ENCODE results near the gene RAI1. TPM values are rescaled to one million over a fixed set of nuclear protein-coding genes. Genes with fewer than 3 reads are reported as not detected.
A peak's percentile ranks its signal among the peaks of the same experiment; 100 is the strongest.

RAI1 gene
- total and polyA plus RNA-seq, 5 donors from 2014 or later: 0.80 to 11.4 (median 1.1) TPM

DNA sequence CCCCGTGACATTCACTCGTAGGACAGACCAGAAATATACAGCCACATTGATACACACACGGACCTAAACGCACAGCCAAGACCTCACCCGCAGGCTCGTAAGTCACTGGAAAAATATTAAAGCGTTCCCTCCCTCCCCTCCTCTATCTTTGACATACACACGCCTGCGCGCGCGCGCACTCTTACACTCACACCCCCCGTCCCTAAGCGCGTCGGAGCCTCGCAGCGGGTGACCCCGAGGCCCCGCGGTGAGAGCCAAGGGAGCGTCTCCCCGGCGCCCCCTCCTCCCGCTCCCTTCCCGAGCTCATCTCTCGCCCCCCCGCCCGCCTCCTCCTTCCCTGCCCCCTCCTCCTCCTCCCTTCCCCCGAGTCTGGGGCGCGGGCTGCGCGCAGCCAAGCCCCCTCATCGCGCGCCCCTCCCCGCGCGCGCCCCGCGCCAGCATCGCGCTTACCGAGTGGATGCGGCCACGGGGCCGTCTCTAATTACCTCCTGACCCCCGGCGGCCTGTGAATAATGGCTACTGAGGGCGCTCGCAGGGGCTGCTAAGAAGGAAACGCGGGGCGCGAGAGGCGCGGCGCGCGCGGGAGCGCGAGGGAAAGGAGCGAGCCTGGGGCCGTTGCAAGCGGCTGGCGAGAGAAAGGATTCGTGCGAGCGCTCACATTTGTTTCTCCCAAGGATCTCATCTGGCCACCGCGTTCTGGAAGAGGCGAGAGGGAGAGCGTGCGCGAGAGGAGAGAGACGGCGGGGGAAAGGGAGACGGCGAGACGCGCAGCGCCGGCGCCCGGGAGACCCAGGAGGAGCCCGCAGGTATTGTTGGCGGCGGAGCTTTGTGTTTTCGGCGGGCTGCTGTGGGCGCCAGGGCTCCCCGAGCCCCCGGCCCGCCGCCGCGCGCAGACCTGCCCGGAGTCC, 42.4 kb downstream of the RAI1 start:
- Histone ChIP-seq H3K27me3 (ENCODE audit: control insufficient read depth, insufficient read depth, low read length) (peaks cover 8% of the 10 kb centered on the region), H3K9me3 (ENCODE audit: control insufficient read depth in 2 of 2, low read length in 2 of 2) (no peaks in the 10 kb centered on the region), H3K27ac (ENCODE audit: insufficient read depth, low read length, poor library complexity, severe bottlenecking) (no peak overlapping the region), H3K36me3 (ENCODE audit: control insufficient read depth, insufficient read depth, low read length) (no peaks in the 10 kb centered on the region), H3K4me3 (ENCODE audit: low read depth, low read length) (no peak overlapping the region), H3K4me1 (ENCODE audit: control insufficient read depth, insufficient read depth, low read length, poor library complexity, severe bottlenecking) (peaks cover 25% of the 10 kb centered on the region)
- DNase-seq: peak in 2 of 3 donors; percentile 26 to 35
- peak in 1 of 2 donors; percentile 25 for ATAC-seq (ENCODE audit: low read depth in 2 of 2)
- peaks cover 25% of the 10 kb centered on the region for H3K27me3 Mint-ChIP-seq
- peak overlapping the region; percentile 66 to 94 (median 90) for H3K4me3 Mint-ChIP-seq
- peaks cover 0 to 2% (median 0%) of the 10 kb centered on the region in 7 donors for H3K9me3 Mint-ChIP-seq
- H3K27ac Mint-ChIP-seq: peak overlapping the region in 2 of 3 donors; percentile 15 to 42
- peaks cover 0 to 44% (median 17%) of the 10 kb centered on the region in 4 donors for H3K4me1 Mint-ChIP-seq
- peaks cover 7% of the 10 kb centered on the region for H3K36me3 Mint-ChIP-seq

DNA sequence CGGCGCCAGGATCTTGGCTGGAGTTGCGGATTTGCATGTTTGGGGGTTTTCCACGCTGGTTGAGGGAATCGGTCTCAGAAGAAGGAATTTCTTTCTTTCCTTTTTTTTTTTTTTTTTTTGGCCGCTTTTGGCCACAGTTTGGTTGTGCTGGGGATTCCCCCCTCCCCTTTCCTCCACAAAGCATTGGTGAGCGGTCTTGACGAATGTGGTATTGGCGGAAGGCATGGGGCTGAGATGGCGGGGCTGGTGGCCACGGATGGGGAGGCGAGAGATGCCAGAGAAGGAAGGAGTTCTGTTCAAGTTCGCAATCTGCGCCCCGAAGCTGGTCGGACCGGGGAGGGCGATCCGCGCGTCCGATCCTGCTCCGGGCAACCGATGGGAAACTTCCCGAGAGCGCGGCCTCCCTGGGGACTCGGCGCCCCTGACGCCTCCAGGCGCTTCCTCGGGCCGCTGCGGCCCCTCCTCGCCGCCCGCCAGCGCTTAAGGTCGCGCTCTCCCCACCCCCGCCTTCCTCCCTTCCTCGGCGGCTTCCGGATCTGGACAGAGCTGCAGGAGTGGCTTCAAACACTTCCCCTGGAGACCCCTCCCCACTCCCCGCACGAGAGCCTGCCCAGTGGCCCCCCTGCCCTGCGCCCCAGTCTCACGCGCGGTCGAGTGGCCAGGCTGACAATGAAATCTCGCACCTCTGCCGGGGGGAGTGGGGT, 43.2 kb downstream of the RAI1 start:
- Histone ChIP-seq H3K27me3 (ENCODE audit: control insufficient read depth, insufficient read depth, low read length) (peaks cover 8% of the 10 kb centered on the region), H3K4me1 (ENCODE audit: control insufficient read depth, insufficient read depth, low read length, poor library complexity, severe bottlenecking) (peaks cover 25% of the 10 kb centered on the region), H3K36me3 (ENCODE audit: control insufficient read depth, insufficient read depth, low read length) (no peaks in the 10 kb centered on the region), H3K4me3 (ENCODE audit: low read depth, low read length) (peak overlapping the region; percentile 44), H3K27ac (ENCODE audit: insufficient read depth, low read length, poor library complexity, severe bottlenecking) (no peak overlapping the region), H3K9me3 (ENCODE audit: control insufficient read depth in 2 of 2, low read length in 2 of 2) (no peaks in the 10 kb centered on the region)
- peaks cover under 1% of the 10 kb centered on the region for H3K36me3 Mint-ChIP-seq
- no peak overlapping the region for H3K27ac Mint-ChIP-seq
- peaks cover 25% of the 10 kb centered on the region for H3K27me3 Mint-ChIP-seq
- DNase-seq (peak in 2 of 3 donors; percentile 24 to 33), ATAC-seq (ENCODE audit: low read depth in 2 of 2) (no peak)
- H3K4me3 Mint-ChIP-seq: peak overlapping the region in 3 of 4 donors; percentile 23 to 83 (median 80)
- peaks cover 0 to 48% (median 19%) of the 10 kb centered on the region in 4 donors for H3K4me1 Mint-ChIP-seq
- peaks cover 0 to 2% (median 0%) of the 10 kb centered on the region in 7 donors for H3K9me3 Mint-ChIP-seq

GRCh38 chr17:17725011-17725751, 43.9 kb downstream of the RAI1 start:
- H3K4me1 ChIP-seq (ENCODE audit: control insufficient read depth, insufficient read depth, low read length, poor library complexity, severe bottlenecking): peaks cover 25% of the 10 kb centered on the region
- H3K27ac Mint-ChIP-seq: no peak overlapping the region
- H3K4me3 Mint-ChIP-seq: peak overlapping the region in 2 of 4 donors; percentile 47 to 68
- peaks cover 4% of the 10 kb centered on the region for H3K36me3 Mint-ChIP-seq
- no peak overlapping the region for H3K27ac ChIP-seq (ENCODE audit: insufficient read depth, low read length, poor library complexity, severe bottlenecking)
- no peaks in the 10 kb centered on the region for H3K36me3 ChIP-seq (ENCODE audit: control insufficient read depth, insufficient read depth, low read length)
- H3K4me1 Mint-ChIP-seq: peaks cover 0 to 52% (median 23%) of the 10 kb centered on the region in 4 donors
- peaks cover 8% of the 10 kb centered on the region for H3K27me3 ChIP-seq (ENCODE audit: control insufficient read depth, insufficient read depth, low read length)
- DNase-seq: no peak
- no peak for ATAC-seq (ENCODE audit: low read depth in 2 of 2)
- peaks cover 0 to 2% (median 0%) of the 10 kb centered on the region in 7 donors for H3K9me3 Mint-ChIP-seq
- no peak overlapping the region for H3K4me3 ChIP-seq (ENCODE audit: low read depth, low read length)
- peaks cover 25% of the 10 kb centered on the region for H3K27me3 Mint-ChIP-seq
- H3K9me3 ChIP-seq (ENCODE audit: control insufficient read depth in 2 of 2, low read length in 2 of 2): no peaks in the 10 kb centered on the region

- Histone ChIP-seq H3K36me3 (ENCODE audit: control insufficient read depth, insufficient read depth, low read length) (no peaks in the 10 kb centered on the region), H3K27me3 (ENCODE audit: control insufficient read depth, insufficient read depth, low read length) (peaks cover 8% of the 10 kb centered on the region), H3K4me1 (ENCODE audit: control insufficient read depth, insufficient read depth, low read length, poor library complexity, severe bottlenecking) (peaks cover 25% of the 10 kb centered on the region), H3K9me3 (ENCODE audit: control insufficient read depth in 2 of 2, low read length in 2 of 2) (no peaks in the 10 kb centered on the region), H3K4me3 (ENCODE audit: low read depth, low read length) (no peak overlapping the region), H3K27ac (ENCODE audit: insufficient read depth, low read length, poor library complexity, severe bottlenecking) (no peak overlapping the region)
- Mint-ChIP-seq H3K4me3 (peak overlapping the region in 1 of 4 donors; percentile 31), H3K36me3 (peaks cover 4% of the 10 kb centered on the region), H3K27ac (peak overlapping the region in 2 of 3 donors; percentile 5 to 74), H3K27me3 (peaks cover 25% of the 10 kb centered on the region), H3K9me3 (peaks cover 0 to 2% (median 0%) of the 10 kb centered on the region in 7 donors), H3K4me1 (peaks cover 0 to 49% (median 23%) of the 10 kb centered on the region in 4 donors)
- DNase-seq (no peak), ATAC-seq (ENCODE audit: low read depth in 2 of 2) (no peak)
Observed at GRCh38 chr17:17725752-17726457, 44.6 kb downstream of the RAI1 start.

DNA sequence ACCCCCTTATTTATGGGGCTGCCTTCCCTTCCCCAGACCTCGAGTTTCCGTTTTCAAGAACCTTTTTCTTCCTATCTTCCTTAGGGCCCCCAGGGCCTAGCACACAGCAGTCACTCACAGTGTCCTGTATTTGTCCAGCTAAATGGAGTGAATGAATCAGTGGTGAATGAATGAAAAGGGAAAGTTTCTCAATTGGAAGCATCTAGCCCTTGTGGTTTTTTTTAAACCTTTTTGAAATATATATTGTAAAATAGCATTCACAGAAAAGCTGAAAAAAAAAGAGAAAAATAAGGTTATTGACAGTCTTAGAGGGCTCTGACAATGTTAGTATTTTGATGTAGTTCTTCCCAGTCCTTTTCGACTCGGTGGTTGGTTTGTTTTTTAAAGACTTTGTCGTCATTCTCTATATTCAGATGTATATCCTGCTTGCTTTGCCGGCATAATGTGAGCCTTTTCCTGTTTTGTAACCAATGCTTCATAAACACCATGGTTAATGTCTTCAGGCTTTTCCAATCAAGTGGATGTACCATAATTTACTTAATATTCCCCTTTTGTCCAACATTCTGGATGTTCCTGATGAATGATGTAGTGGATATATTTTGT, 45.3 kb downstream of the RAI1 start:
- Mint-ChIP-seq H3K4me1 (peaks cover 0 to 44% (median 23%) of the 10 kb centered on the region in 4 donors), H3K4me3 (peak overlapping the region in 3 of 4 donors; percentile 31 to 58 (median 48)), H3K36me3 (peaks cover 4% of the 10 kb centered on the region), H3K27ac (peak overlapping the region in 2 of 3 donors; percentile 42 to 74), H3K9me3 (no peaks in the 10 kb centered on the region), H3K27me3 (peaks cover 19% of the 10 kb centered on the region)
- no peak overlapping the region for H3K27ac ChIP-seq (ENCODE audit: insufficient read depth, low read length, poor library complexity, severe bottlenecking)
- ATAC-seq (ENCODE audit: low read depth in 2 of 2) (no peak), DNase-seq (peak in 1 of 3 donors; percentile 19)
- no peak overlapping the region for H3K4me3 ChIP-seq (ENCODE audit: low read depth, low read length)
- H3K4me1 ChIP-seq (ENCODE audit: control insufficient read depth, insufficient read depth, low read length, poor library complexity, severe bottlenecking): peaks cover 25% of the 10 kb centered on the region
- H3K36me3 ChIP-seq (ENCODE audit: control insufficient read depth, insufficient read depth, low read length): no peaks in the 10 kb centered on the region
- no peaks in the 10 kb centered on the region for H3K9me3 ChIP-seq (ENCODE audit: control insufficient read depth in 2 of 2, low read length in 2 of 2)
- H3K27me3 ChIP-seq (ENCODE audit: control insufficient read depth, insufficient read depth, low read length): peaks cover 3% of the 10 kb centered on the region

- Histone ChIP-seq H3K9me3 (ENCODE audit: control insufficient read depth in 2 of 2, low read length in 2 of 2) (no peaks in the 10 kb centered on the region), H3K36me3 (ENCODE audit: control insufficient read depth, insufficient read depth, low read length) (no peaks in the 10 kb centered on the region), H3K27me3 (ENCODE audit: control insufficient read depth, insufficient read depth, low read length) (no peaks in the 10 kb centered on the region), H3K4me1 (ENCODE audit: control insufficient read depth, insufficient read depth, low read length, poor library complexity, severe bottlenecking) (peaks cover 25% of the 10 kb centered on the region), H3K4me3 (ENCODE audit: low read depth, low read length) (no peak overlapping the region), H3K27ac (ENCODE audit: insufficient read depth, low read length, poor library complexity, severe bottlenecking) (no peak overlapping the region)
- no peaks in the 10 kb centered on the region for H3K9me3 Mint-ChIP-seq
- DNase-seq (no peak), ATAC-seq (ENCODE audit: low read depth in 2 of 2) (no peak)
- H3K36me3 Mint-ChIP-seq: peaks cover 4% of the 10 kb centered on the region
- peaks cover 0 to 38% (median 20%) of the 10 kb centered on the region in 4 donors for H3K4me1 Mint-ChIP-seq
- peak overlapping the region in 1 of 4 donors; percentile 31 for H3K4me3 Mint-ChIP-seq
- peak overlapping the region in 2 of 3 donors; percentile 13 to 74 for H3K27ac Mint-ChIP-seq
- peaks cover 13% of the 10 kb centered on the region for H3K27me3 Mint-ChIP-seq
Observed at GRCh38 chr17:17727111-17727659, 45.9 kb downstream of the RAI1 start.

Data from CD4-positive, CD25-positive, alpha-beta regulatory T cell (primary cell).